Measurements from ENCODE around the gene ING3. TPM values are rescaled to one million over a fixed set of nuclear protein-coding genes. Genes with fewer than 3 reads are reported as not detected.

Gene ING3
- total and polyA plus RNA-seq, 9 of the 15 experiments (the other 6 are each of a cell fraction or from before 2014, with no cell fraction given), result 22.8 to 233 (median 50.4) TPM

- TF ChIP-seq ASH1L (IDR thresholded peaks at IDR 0.05; ENCODE audit: borderline replicate concordance, low read depth, partially characterized antibody) (peak; percentile 32), RCOR1 (IDR thresholded peaks at IDR 0.05; ENCODE audit: borderline replicate concordance in 1 of 2, low read depth in 2 of 2, low read length in 2 of 2) (peak; percentile 39 to 78; a peak in 1 of 4 replicates), SMARCA4 (IDR thresholded peaks at IDR 0.05) (peak; percentile 65), NFIC (IDR thresholded peaks at IDR 0.05) (peak; percentile 27; the same call in 1 of the 2 replicates), NR2C1 (IDR thresholded peaks at IDR 0.05) (peak; percentile 33; the same call in 1 of the 2 replicates), NR2C1 (tag; IDR thresholded peaks at IDR 0.05) (no peak), NCOR1 (IDR thresholded peaks at IDR 0.05) (peak; percentile 83), MEF2A (IDR thresholded peaks at IDR 0.05; ENCODE audit: control insufficient read depth, low read depth, low read length) (no peak), NFRKB (IDR thresholded peaks at IDR 0.05; ENCODE audit: low read depth) (no peak; the same call in 1 of the 2 replicates), ZNF354B (CRISPR knock-in tag; IDR thresholded peaks at IDR 0.05) (no peak), GTF2A2 (tag; IDR thresholded peaks at IDR 0.05) (no peak), HNRNPL (IDR thresholded peaks at IDR 0.05; ENCODE audit: low read depth, low read length) (no peak), MECOM (CRISPR knock-in tag; IDR thresholded peaks at IDR 0.05) (0 out of 2 replicates have a peak, but pooled peaks have one; percentile 40), NONO (IDR thresholded peaks at IDR 0.05; ENCODE audit: low read depth in 2 of 2, low read length in 1 of 2) (no peak), BRD9 (IDR thresholded peaks at IDR 0.05; ENCODE audit: low read depth, partially characterized antibody) (no peak), NFE2L1 (tag; IDR thresholded peaks at IDR 0.05; ENCODE audit: borderline replicate concordance, low read depth) (no peak), CXXC5 (CRISPR knock-in tag; IDR thresholded peaks at IDR 0.05) (no peak), KAT8 (IDR thresholded peaks at IDR 0.05; ENCODE audit: low read depth) (no peak), RHOXF2B (CRISPR knock-in tag; conservative IDR thresholded peaks at IDR 0.05) (no peak), SAP30 (IDR thresholded peaks at IDR 0.05; ENCODE audit: borderline replicate concordance, insufficient read depth, low read depth, low read length, poor library complexity, severe bottlenecking) (no peak), SRSF3 (IDR thresholded peaks at IDR 0.05; ENCODE audit: insufficient read depth, low read length) (no peak), ZNF282 (CRISPR knock-in tag; IDR thresholded peaks at IDR 0.05) (no peak), ZNF174 (CRISPR knock-in tag; IDR thresholded peaks at IDR 0.05) (no peak), ZNF311 (CRISPR knock-in tag; IDR thresholded peaks at IDR 0.05) (peak; percentile 54; the same call in 1 of the 2 replicates), MCM2 (IDR thresholded peaks at IDR 0.05; ENCODE audit: low read depth) (no peak)
- TF ChIP-seq, protein P1, sequence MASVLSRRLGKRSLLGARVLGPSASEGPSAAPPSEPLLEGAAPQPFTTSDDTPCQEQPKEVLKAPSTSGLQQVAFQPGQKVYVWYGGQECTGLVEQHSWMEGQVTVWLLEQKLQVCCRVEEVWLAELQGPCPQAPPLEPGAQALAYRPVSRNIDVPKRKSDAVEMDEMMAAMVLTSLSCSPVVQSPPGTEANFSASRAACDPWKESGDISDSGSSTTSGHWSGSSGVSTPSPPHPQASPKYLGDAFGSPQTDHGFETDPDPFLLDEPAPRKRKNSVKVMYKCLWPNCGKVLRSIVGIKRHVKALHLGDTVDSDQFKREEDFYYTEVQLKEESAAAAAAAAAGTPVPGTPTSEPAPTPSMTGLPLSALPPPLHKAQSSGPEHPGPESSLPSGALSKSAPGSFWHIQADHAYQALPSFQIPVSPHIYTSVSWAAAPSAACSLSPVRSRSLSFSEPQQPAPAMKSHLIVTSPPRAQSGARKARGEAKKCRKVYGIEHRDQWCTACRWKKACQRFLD (CRISPR knock-in tag; IDR thresholded peaks at IDR 0.05), result no peak; the same call in 1 of the 2 replicates
- TF ChIP-seq, protein P2, sequence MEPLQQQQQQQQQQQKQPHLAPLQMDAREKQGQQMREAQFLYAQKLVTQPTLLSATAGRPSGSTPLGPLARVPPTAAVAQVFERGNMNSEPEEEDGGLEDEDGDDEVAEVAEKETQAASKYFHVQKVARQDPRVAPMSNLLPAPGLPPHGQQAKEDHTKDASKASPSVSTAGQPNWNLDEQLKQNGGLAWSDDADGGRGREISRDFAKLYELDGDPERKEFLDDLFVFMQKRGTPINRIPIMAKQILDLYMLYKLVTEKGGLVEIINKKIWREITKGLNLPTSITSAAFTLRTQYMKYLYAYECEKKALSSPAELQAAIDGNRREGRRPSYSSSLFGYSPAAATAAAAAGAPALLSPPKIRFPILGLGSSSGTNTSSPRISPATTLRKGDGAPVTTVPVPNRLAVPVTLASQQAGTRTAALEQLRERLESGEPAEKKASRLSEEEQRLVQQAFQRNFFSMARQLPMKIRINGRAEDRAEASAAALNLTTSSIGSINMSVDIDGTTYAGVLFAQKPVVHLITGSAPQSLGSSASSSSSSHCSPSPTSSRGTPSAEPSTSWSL (CRISPR knock-in tag; IDR thresholded peaks at IDR 0.05; ENCODE audit: borderline replicate concordance), result no peak
- TF ChIP-seq, protein P3, sequence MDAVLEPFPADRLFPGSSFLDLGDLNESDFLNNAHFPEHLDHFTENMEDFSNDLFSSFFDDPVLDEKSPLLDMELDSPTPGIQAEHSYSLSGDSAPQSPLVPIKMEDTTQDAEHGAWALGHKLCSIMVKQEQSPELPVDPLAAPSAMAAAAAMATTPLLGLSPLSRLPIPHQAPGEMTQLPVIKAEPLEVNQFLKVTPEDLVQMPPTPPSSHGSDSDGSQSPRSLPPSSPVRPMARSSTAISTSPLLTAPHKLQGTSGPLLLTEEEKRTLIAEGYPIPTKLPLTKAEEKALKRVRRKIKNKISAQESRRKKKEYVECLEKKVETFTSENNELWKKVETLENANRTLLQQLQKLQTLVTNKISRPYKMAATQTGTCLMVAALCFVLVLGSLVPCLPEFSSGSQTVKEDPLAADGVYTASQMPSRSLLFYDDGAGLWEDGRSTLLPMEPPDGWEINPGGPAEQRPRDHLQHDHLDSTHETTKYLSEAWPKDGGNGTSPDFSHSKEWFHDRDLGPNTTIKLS (IDR thresholded peaks at IDR 0.05; ENCODE audit: borderline replicate concordance, low read depth), result no peak
These were observed 36.7 kb downstream of the ING3 start (continued) for GRCh38 chr7:120987280-120987679.
